B cell (primary cell): ENCODE data around the gene ARID1A.

Source experiments
- EZH2 ChIP-seq: IDR thresholded peaks from 2 replicates; pipeline ENCODE4 v1.6.1; 2012; ENCODE audit warnings: borderline replicate concordance, low read depth, mild to moderate bottlenecking, moderate library complexity, low read length; ENCODE audit not compliant: insufficient read depth, poor library complexity, severe bottlenecking
- TF ChIP-seq, protein P1 (sequence below): fragments of 200-600 bp; IDR thresholded peaks from one replicate; pipeline ENCODE4 v1.8.0; 2022; ENCODE audit warnings: antibody characterized with exemption, mild to moderate bottlenecking

DNA sequence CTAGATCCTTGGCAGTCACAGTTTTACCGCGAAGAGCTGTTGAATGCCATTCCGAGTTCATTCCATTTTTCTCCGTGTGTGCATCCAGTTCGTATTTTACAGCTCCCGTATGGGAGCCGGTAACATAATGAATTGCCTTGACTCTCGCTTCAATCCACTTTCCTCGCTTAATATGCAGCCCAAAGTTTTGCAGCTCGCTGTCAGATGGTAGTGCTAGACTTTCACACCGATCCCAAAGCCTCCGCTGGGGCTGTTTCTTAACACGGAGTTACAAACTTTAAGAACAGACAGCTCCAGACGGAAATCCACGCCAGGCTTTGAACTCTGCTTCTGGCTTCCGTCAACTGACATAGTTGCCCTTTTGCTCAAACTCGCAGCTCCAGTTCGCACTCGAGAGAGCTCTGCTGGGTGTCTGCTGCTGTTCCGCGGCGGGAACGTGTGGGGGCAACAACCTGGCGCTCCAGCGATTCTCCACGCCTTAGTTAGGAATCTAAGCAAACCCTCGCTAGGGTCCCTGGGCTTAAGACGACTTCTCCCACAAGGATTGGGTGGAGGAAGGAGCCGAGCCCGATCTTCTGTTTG, 3.5 kb upstream of the ARID1A start:
- TF ChIP-seq, protein P1, sequence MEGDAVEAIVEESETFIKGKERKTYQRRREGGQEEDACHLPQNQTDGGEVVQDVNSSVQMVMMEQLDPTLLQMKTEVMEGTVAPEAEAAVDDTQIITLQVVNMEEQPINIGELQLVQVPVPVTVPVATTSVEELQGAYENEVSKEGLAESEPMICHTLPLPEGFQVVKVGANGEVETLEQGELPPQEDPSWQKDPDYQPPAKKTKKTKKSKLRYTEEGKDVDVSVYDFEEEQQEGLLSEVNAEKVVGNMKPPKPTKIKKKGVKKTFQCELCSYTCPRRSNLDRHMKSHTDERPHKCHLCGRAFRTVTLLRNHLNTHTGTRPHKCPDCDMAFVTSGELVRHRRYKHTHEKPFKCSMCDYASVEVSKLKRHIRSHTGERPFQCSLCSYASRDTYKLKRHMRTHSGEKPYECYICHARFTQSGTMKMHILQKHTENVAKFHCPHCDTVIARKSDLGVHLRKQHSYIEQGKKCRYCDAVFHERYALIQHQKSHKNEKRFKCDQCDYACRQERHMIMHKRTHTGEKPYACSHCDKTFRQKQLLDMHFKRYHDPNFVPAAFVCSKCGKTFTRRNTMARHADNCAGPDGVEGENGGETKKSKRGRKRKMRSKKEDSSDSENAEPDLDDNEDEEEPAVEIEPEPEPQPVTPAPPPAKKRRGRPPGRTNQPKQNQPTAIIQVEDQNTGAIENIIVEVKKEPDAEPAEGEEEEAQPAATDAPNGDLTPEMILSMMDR: no peak
- no peak for TF ChIP-seq EZH2
